Measurements from ENCODE around the gene FXYD3. TPM values are rescaled to one million over a fixed set of nuclear protein-coding genes. Genes with fewer than 3 reads are reported as not detected.

FXYD3 gene
- total and polyA plus RNA-seq, 2 of the 13 experiments (the other 11 are each of a cell fraction or from before 2014, with no cell fraction given), result 4.9 TPM; not detected in 1

GRCh38 chr19:35116072-35116801 lies 614 bp downstream of the FXYD3 start:
- no peaks in the 10 kb centered on the region for H3K79me2 ChIP-seq (ENCODE audit: insufficient read depth, low read length)
- 44% methylated on average over 9 of the region's 13 CpGs for WGBS (ENCODE audit: low lambda C conversion rate)
- DNase-seq (ENCODE audit: low spot score), result no peak
- no peak for ATAC-seq
- H3K27me3 ChIP-seq (ENCODE audit: control insufficient read depth in 1 of 2, insufficient read depth in 2 of 2, low read length in 2 of 2), result 0 out of 5 replicates have a peak, but pooled peaks cover 0 to 6% of the 10 kb centered on the region in 2 experiments
- TF ChIP-seq ZNF607 (CRISPR knock-in tag; IDR thresholded peaks at IDR 0.05; ENCODE audit: borderline replicate concordance) (no peak), KLF12 (CRISPR knock-in tag; IDR thresholded peaks at IDR 0.05; ENCODE audit: borderline replicate concordance) (no peak), BRCA1 (CRISPR knock-in tag; IDR thresholded peaks at IDR 0.05) (no peak), ZNF501 (CRISPR knock-in tag; IDR thresholded peaks at IDR 0.05) (peak; percentile 24; the same call in 1 of the 2 replicates), ATAD3A (CRISPR knock-in tag; IDR thresholded peaks at IDR 0.05) (no peak), ZNF572 (CRISPR knock-in tag; IDR thresholded peaks at IDR 0.05) (0 out of 2 replicates have a peak, but pooled peaks have one; percentile 62), RFX5 (IDR thresholded peaks at IDR 0.05; ENCODE audit: low read depth, low read length) (no peak), NAIF1 (CRISPR knock-in tag; IDR thresholded peaks at IDR 0.05; ENCODE audit: borderline replicate concordance) (no peak), U2AF1 (optimal IDR thresholded peaks at IDR 0.05; ENCODE audit: low read depth, low read length) (no peak)
- TF ChIP-seq, protein P1, sequence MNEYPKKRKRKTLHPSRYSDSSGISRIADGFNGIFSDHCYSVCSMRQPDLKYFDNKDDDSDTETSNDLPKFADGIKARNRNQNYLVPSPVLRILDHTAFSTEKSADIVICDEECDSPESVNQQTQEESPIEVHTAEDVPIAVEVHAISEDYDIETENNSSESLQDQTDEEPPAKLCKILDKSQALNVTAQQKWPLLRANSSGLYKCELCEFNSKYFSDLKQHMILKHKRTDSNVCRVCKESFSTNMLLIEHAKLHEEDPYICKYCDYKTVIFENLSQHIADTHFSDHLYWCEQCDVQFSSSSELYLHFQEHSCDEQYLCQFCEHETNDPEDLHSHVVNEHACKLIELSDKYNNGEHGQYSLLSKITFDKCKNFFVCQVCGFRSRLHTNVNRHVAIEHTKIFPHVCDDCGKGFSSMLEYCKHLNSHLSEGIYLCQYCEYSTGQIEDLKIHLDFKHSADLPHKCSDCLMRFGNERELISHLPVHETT (CRISPR knock-in tag; conservative IDR thresholded peaks at IDR 0.05), result no peak
- TF ChIP-seq, protein P2, sequence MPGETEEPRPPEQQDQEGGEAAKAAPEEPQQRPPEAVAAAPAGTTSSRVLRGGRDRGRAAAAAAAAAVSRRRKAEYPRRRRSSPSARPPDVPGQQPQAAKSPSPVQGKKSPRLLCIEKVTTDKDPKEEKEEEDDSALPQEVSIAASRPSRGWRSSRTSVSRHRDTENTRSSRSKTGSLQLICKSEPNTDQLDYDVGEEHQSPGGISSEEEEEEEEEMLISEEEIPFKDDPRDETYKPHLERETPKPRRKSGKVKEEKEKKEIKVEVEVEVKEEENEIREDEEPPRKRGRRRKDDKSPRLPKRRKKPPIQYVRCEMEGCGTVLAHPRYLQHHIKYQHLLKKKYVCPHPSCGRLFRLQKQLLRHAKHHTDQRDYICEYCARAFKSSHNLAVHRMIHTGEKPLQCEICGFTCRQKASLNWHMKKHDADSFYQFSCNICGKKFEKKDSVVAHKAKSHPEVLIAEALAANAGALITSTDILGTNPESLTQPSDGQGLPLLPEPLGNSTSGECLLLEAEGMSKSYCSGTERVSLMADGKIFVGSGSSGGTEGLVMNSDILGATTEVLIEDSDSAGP (CRISPR knock-in tag; IDR thresholded peaks at IDR 0.05; ENCODE audit: borderline replicate concordance), result peak; percentile 45; the same call in 1 of the 2 replicates
- H2AFZ ChIP-seq (ENCODE audit: low read length), result no peak overlapping the region
- no peak overlapping the region for H3K27ac ChIP-seq (ENCODE audit: extremely low read length, insufficient read depth, low read length)
- no peaks in the 10 kb centered on the region for H3K36me3 ChIP-seq (replicated peaks in 1 of 2; ENCODE audit: control insufficient read depth in 1 of 2, insufficient read depth in 2 of 2, low read length in 2 of 2)
- in situ Hi-C loops (cut with HindIII; ENCODE audit: extremely low pct_ligation_motif_present, low pct_unique_long_range_greater_than_20kb) (no loop called here), intact Hi-C loops (cut with micrococcal nuclease; ENCODE audit: unreplicated experiment) (no loop called here)
- H3K4me3 ChIP-seq (replicated peaks in 1 of 3; ENCODE audit: insufficient read depth in 1 of 3, low read depth in 2 of 3, low read length in 3 of 3), result peak overlapping the region in 2 of 3 experiments; percentile 26 to 49; a peak in 1 of 6 replicates
- ChIA-PET CTCF (ENCODE audit: low intra/inter-chr PET ratio, low total read pairs) (no interaction called here), POLR2A (no interaction called here)
- H3K4me1 ChIP-seq (ENCODE audit: insufficient read depth, low read length), result peaks cover 96% of the 10 kb centered on the region
- no TSS peak for BruUV-seq (replicated peaks)
- no peak for FAIRE-seq
- no peaks in the 10 kb centered on the region for H3K9me3 ChIP-seq (ENCODE audit: low read length)
- H3K4me2 ChIP-seq (ENCODE audit: low read depth, low read length), result peak overlapping the region; percentile 72; the same call in 1 of the 2 replicates
- no peak overlapping the region for H3K9ac ChIP-seq (ENCODE audit: insufficient read depth, low read depth, low read length)
- H4K20me1 ChIP-seq (ENCODE audit: insufficient read depth, low read length), result no peaks in the 10 kb centered on the region
